Natural killer cell (primary cell): ENCODE data around the gene PRKAG1. TPM values are rescaled to one million over a fixed set of nuclear protein-coding genes. Genes with fewer than 3 reads are reported as not detected.

Experiments used
- ATAC-seq, 3 donors: fragments of 150-1000 bp in 2 of 3; fragments of 200-7000 bp in 1 of 3; cut with Tn5 transposase; 1 replicate in 1 of 3; 2 replicates in 2 of 3; pipeline ENCODE4 v1.10.0; 2021; ENCODE audit warnings: mild to moderate bottlenecking in 2 of 3, moderate library complexity in 2 of 3
- DNase-seq, 2 donors: peaks; one replicate each; pipeline versions ENCODE4 v3.0.0 to v3.0.0-alpha.2; 2013 to 2021; ENCODE audit warnings: mixed read lengths in 1 of 2
- H3K27ac ChIP-seq: one replicate; pipeline ENCODE4 v1.5.1; 2013; ENCODE audit warnings: mild to moderate bottlenecking, low read length
- H3K27me3 ChIP-seq: one replicate; pipeline ENCODE4 v1.6.1; 2013; ENCODE audit warnings: low read length; ENCODE audit not compliant: control insufficient read depth, insufficient read depth
- H3K36me3 ChIP-seq: one replicate; pipeline ENCODE4 v1.6.1; 2013; ENCODE audit warnings: low read length; ENCODE audit not compliant: control insufficient read depth, insufficient read depth
- H3K4me1 ChIP-seq: one replicate; pipeline ENCODE4 v1.6.1; 2013; ENCODE audit warnings: low read length; ENCODE audit not compliant: control insufficient read depth, insufficient read depth
- H3K4me3 ChIP-seq: one replicate; pipeline ENCODE4 v1.5.1; 2013; ENCODE audit warnings: low read length
- H3K9me3 ChIP-seq: one replicate; pipeline ENCODE4 v1.6.1; 2013; ENCODE audit warnings: low read length; ENCODE audit not compliant: control insufficient read depth, insufficient read depth
- H3K27ac Mint-ChIP-seq, 2 donors: one replicate each; pipeline ENCODE4 v1.8.0; 2022; ENCODE audit warnings: mild to moderate bottlenecking in 2 of 2, mixed read lengths in 2 of 2, moderate library complexity in 1 of 2
- H3K27me3 Mint-ChIP-seq, 2 donors: one replicate each; pipeline ENCODE4 v1.8.0; 2022; ENCODE audit warnings: low read depth in 2 of 2, mixed read lengths in 2 of 2
- H3K36me3 Mint-ChIP-seq: one replicate; pipeline ENCODE4 v1.8.0; 2022; ENCODE audit warnings: mixed read lengths
- H3K4me1 Mint-ChIP-seq, 2 donors: one replicate each; pipeline ENCODE4 v1.8.0; 2022; ENCODE audit warnings: mixed read lengths in 2 of 2
- H3K4me3 Mint-ChIP-seq: one replicate; pipeline ENCODE4 v1.8.0; 2022; ENCODE audit warnings: mild to moderate bottlenecking, moderate library complexity, mixed read lengths
- H3K9me3 Mint-ChIP-seq, 2 donors: one replicate each; pipeline ENCODE4 v1.8.0; 2022; ENCODE audit warnings: mixed read lengths in 2 of 2
- CTCF ChIP-seq: fragments of 200-600 bp; IDR thresholded peaks from one replicate; pipeline ENCODE4 v1.8.0; 2022; ENCODE audit warnings: antibody characterized with exemption
- WGBS: methylation state at CpG from one replicate; pipeline ENCODE4 v1.1.7; 2013; ENCODE audit warnings: missing lambda C conversion rate; ENCODE audit not compliant: insufficient coverage; 5-methylcytosine and 5-hydroxymethylcytosine counted together
- intact Hi-C: fragments of 100-400 bp; cut with micrococcal nuclease; formaldehyde crosslinking; loops from one replicate; pipeline ENCODE4 v1.14.2; 2022
- total RNA-seq, 4 donors: library from RNA; stranded (reverse); fragments of 120-200 nt in 1 of 4; gene quantifications; one replicate each; pipeline versions ENCODE4 v1.2.3 to v1.2.4, GENCODE V29; 2013 to 2022

PRKAG1 gene
- total RNA-seq, 3 donors from 2014 or later (not counting 1 experiment from before 2014, with no cell fraction given): 76.4 to 100 (median 81.1) TPM

GRCh38 chr12:49013428-49013827 is 5.1 kb downstream of the PRKAG1 start:
- DNase-seq: no peak
- no peak for TF ChIP-seq CTCF
- WGBS: 93% methylated on average over 2 of the region's 3 CpGs
- H3K27me3 ChIP-seq: no peaks in the 10 kb centered on the region
- Mint-ChIP-seq H3K4me1 (peaks cover 31 to 39% of the 10 kb centered on the region in 2 donors), H3K27ac (no peak overlapping the region), H3K27me3 (no peaks in the 10 kb centered on the region), H3K36me3 (peaks cover 23% of the 10 kb centered on the region), H3K4me3 (no peak overlapping the region), H3K9me3 (no peaks in the 10 kb centered on the region)
- H3K27ac ChIP-seq: no peak overlapping the region
- H3K9me3 ChIP-seq: no peaks in the 10 kb centered on the region
- H3K36me3 ChIP-seq: peaks cover 31% of the 10 kb centered on the region
- intact Hi-C loops: no loop called here
- H3K4me3 ChIP-seq: no peak overlapping the region
- ATAC-seq: no peak
- H3K4me1 ChIP-seq: peaks cover 13% of the 10 kb centered on the region

DNA sequence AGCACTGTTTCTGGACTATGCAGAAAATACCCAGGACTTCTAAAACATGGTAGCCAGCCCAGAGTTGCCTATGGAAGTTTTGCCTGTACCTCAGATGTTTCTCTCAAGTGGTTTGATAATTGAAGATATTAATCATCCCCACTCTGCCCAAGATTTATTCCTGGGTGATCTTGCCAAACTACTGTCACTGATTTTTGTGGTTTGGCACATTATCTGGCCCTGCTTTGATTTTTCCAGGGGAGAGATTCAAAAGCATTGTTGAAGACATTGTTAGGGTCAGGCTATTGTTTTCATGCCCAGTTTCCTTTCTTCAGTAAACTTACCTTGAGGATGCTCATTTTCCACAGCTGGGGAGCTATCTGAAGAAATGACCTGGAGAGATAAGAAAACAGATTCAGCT is 5.8 kb downstream of the PRKAG1 start:
- Mint-ChIP-seq H3K4me3 (no peak overlapping the region), H3K27ac (no peak overlapping the region), H3K27me3 (no peaks in the 10 kb centered on the region), H3K4me1 (peaks cover 27 to 32% of the 10 kb centered on the region in 2 donors), H3K9me3 (no peaks in the 10 kb centered on the region), H3K36me3 (peaks cover 27% of the 10 kb centered on the region)
- DNase-seq: no peak
- Histone ChIP-seq H3K4me3 (no peak overlapping the region), H3K36me3 (peaks cover 35% of the 10 kb centered on the region), H3K27me3 (no peaks in the 10 kb centered on the region), H3K9me3 (no peaks in the 10 kb centered on the region), H3K27ac (no peak overlapping the region), H3K4me1 (peaks cover 8% of the 10 kb centered on the region)
- intact Hi-C loops: no loop called here
- TF ChIP-seq CTCF: no peak
- ATAC-seq: no peak

DNA sequence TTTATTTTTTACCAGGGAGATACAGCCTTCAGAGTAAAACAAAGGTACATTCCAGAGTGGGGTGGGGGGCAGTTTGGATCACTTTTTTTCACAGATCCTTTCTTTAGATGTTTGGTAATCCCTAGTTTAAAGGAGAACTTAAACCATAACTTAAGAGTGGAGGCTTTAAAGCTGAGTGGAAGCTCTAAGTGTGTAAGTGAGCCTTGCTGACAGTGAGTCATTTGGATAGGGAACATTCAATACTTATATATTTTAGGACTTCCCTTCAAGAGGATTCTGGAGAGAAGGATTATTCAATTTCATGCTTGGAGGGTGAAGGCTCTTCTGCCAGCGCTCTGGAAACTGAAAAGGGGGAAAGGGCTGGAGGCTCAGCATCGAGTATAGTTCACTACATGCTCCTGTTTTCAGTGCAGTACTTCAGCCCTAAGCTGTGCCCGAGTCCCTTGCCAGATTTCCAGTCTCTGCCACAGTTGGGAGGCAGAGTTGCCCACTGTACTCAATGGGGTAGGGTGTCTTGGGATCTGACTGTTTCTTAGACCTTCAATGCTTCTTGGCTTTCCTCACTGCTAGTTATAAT is 8.4 kb downstream of the PRKAG1 start:
- TF ChIP-seq CTCF: no peak
- H3K27me3 ChIP-seq: no peaks in the 10 kb centered on the region
- H3K27ac ChIP-seq: no peak overlapping the region
- H3K4me3 Mint-ChIP-seq: no peak overlapping the region
- no peak overlapping the region for H3K4me3 ChIP-seq
- H3K27ac Mint-ChIP-seq: no peak overlapping the region
- intact Hi-C loops: no loop called here
- H3K36me3 Mint-ChIP-seq: peaks cover 30% of the 10 kb centered on the region
- 94% methylated on average over 3 of the region's 3 CpGs for WGBS
- H3K4me1 Mint-ChIP-seq: peaks cover 9% of the 10 kb centered on the region in 2 donors
- H3K27me3 Mint-ChIP-seq: no peaks in the 10 kb centered on the region
- H3K36me3 ChIP-seq: peaks cover 41% of the 10 kb centered on the region
- no peak for ATAC-seq
- no peaks in the 10 kb centered on the region for H3K4me1 ChIP-seq
- no peaks in the 10 kb centered on the region for H3K9me3 ChIP-seq
- no peak for DNase-seq
- H3K9me3 Mint-ChIP-seq: no peaks in the 10 kb centered on the region

DNA sequence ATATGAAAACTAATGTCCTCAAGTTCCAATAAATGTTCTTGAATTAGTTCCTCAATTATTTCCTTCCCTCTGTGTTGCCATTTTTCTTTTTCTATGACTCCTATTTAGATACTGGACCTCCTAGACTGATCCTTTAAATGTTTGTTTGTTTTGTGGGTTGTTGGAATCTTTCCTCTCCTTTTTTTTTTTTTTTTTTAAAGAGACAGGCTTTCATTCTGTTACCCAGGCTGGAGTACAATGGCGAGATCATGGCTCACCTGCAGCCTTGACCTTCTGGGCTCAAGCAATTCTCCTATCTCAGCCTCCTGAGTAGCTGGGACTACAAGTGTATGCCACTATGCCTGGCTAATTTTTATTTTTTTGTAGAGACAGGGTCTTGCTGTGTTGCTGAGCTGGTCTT is 9.6 kb downstream of the PRKAG1 start:
- H3K27ac ChIP-seq: no peak overlapping the region
- 89% methylated on average over 1 of the region's 1 CpG for WGBS
- no peaks in the 10 kb centered on the region for H3K9me3 Mint-ChIP-seq
- no peak overlapping the region for H3K4me3 Mint-ChIP-seq
- H3K36me3 ChIP-seq: peaks cover 52% of the 10 kb centered on the region
- no peaks in the 10 kb centered on the region for H3K27me3 Mint-ChIP-seq
- TF ChIP-seq CTCF: no peak
- H3K4me1 Mint-ChIP-seq: peaks cover 4 to 9% of the 10 kb centered on the region in 2 donors
- DNase-seq (no peak), ATAC-seq (no peak)
- H3K9me3 ChIP-seq: no peaks in the 10 kb centered on the region
- no peak overlapping the region for H3K4me3 ChIP-seq
- H3K4me1 ChIP-seq: no peaks in the 10 kb centered on the region
- intact Hi-C loops: no loop called here
- no peak overlapping the region for H3K27ac Mint-ChIP-seq
- no peaks in the 10 kb centered on the region for H3K27me3 ChIP-seq
- peaks cover 41% of the 10 kb centered on the region for H3K36me3 Mint-ChIP-seq
